Cardiac ventricle fibroblast (primary cell): ENCODE results near the gene PLA2R1. TPM values are rescaled to one million over a fixed set of nuclear protein-coding genes. Genes with fewer than 3 reads are reported as not detected.

Experiments used
- total RNA-seq: library from RNA; depleted of rRNA; stranded (reverse); fragments of >200 nt; gene quantifications from 2 replicates; pipeline ENCODE4 v1.2.3, GENCODE V29; 2015

Gene PLA2R1
- total RNA-seq, result 17.7 and 20.8 TPM in 2 replicates

GRCh38 chr2:160062292-160063005 is at the start of gene PLA2R1:
Gene PLA2R1 (minus strand): TSS chr2:160062615. CDS start chr2:160062403, 212 bp downstream.

DNA sequence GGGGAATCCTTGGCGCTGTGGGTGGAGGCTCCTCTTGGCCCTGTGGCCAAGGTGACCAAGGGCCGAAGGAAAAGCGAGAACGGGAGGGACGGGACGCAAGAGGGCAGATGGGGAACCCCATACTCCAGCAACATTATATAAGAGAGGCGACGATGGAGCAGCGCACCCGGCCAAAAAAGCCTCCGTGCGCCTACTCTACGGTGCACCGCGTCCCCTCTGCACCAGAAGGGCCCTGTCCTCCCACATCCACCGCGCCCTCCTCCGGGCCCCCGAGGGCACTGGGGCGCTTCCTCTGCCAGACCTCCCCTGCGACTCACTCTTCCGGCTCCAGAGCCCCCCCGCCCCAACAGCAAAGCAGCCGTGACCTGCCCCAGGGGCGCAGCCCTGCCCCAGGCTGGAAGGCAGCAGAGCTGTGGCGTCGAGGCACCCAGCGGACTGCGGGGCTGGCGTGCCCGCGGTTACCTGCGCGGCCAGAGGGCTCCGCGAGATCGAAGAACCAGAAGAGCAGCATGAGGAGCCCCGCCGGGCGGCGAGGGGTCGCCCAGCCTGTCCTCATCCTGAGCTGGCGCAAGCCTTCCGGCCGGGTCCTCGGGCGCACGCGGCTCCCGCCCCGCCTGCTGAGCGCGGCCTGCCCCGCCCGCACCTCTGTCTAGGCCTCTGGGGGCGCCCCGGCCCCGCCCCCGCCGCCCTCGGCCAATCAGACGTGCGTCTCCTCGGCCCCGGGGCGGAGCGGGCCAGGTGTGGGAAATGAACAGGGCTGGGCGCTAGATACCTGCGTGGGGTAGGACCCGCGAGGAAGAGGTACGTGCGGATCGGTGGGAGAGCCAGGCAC is 158.1 kb downstream of the PLA2R1 start, which contains the start of gene LY75:
TSS of gene LY75 (minus strand) at position 630 of the 832 bp plus-strand sequence.

Other genes with a start within 250 kb of the PLA2R1 start
- gene LY75, start 157.9 kb downstream of the PLA2R1 start, total RNA-seq, result 2.1 and 2.7 TPM in 2 replicates
- not detected in 2 replicates for gene ITGB6, start 137.7 kb upstream of the PLA2R1 start, total RNA-seq